ENCODE measurements around the gene MTR.

The MTR gene

GRCh38 chr1:236922190-236922589, 127.1 kb downstream of the MTR start:
- Histone ChIP-seq H4K20me1 (ENCODE audit: low read depth, low read length) (no peaks in the 10 kb centered on the region), H3F3A (ENCODE audit: insufficient read depth) (no peaks in the 10 kb centered on the region), H3K27me3 (ENCODE audit: low read length) (no peaks in the 10 kb centered on the region; the same call in 1 of the 2 replicates), H3K4me2 (ENCODE audit: low read depth, low read length, poor library complexity, severe bottlenecking) (no peak overlapping the region), H2AFZ (ENCODE audit: low read depth, low read length, severe bottlenecking) (no peak overlapping the region), H3K27ac (ENCODE audit: low read depth, low read length) (no peak overlapping the region), H3K9me2 (replicated peaks; ENCODE audit: insufficient read depth, low read length) (no peaks in the 10 kb centered on the region), H3K36me3 (ENCODE audit: low read length) (no peaks in the 10 kb centered on the region), H3K4me3 (ENCODE audit: insufficient read depth, low read length, poor library complexity, severe bottlenecking) (no peak overlapping the region), H3K9me3 (ENCODE audit: insufficient read depth, low read length) (no peaks in the 10 kb centered on the region), H3K9ac (ENCODE audit: low read length) (no peak overlapping the region), H3K79me2 (ENCODE audit: insufficient read depth, low read length) (no peaks in the 10 kb centered on the region)
- TF ChIP-seq CTCF (IDR thresholded peaks at IDR 0.05; ENCODE audit: insufficient read depth, low read length, poor library complexity, severe bottlenecking) (no peak), EZH2phosphoT487 (conservative IDR thresholded peaks at IDR 0.05; ENCODE audit: low read length) (no peak)

GRCh38 chr1:236925386-236925785, 130.3 kb downstream of the MTR start:
- Histone ChIP-seq H3K36me3 (ENCODE audit: low read length) (no peaks in the 10 kb centered on the region), H2AFZ (ENCODE audit: low read depth, low read length, severe bottlenecking) (no peak overlapping the region), H3K27ac (ENCODE audit: low read depth, low read length) (no peak overlapping the region), H3K27me3 (ENCODE audit: low read length) (no peaks in the 10 kb centered on the region; the same call in 1 of the 2 replicates), H3K4me3 (ENCODE audit: insufficient read depth, low read length, poor library complexity, severe bottlenecking) (no peak overlapping the region), H3K79me2 (ENCODE audit: insufficient read depth, low read length) (no peaks in the 10 kb centered on the region), H3K4me2 (ENCODE audit: low read depth, low read length, poor library complexity, severe bottlenecking) (no peak overlapping the region), H3K9me2 (replicated peaks; ENCODE audit: insufficient read depth, low read length) (no peaks in the 10 kb centered on the region), H3K9ac (ENCODE audit: low read length) (no peak overlapping the region), H3K9me3 (ENCODE audit: insufficient read depth, low read length) (no peaks in the 10 kb centered on the region), H3F3A (ENCODE audit: insufficient read depth) (no peaks in the 10 kb centered on the region), H4K20me1 (ENCODE audit: low read depth, low read length) (no peaks in the 10 kb centered on the region)
- TF ChIP-seq CTCF (IDR thresholded peaks at IDR 0.05; ENCODE audit: insufficient read depth, low read length, poor library complexity, severe bottlenecking) (no peak), EZH2phosphoT487 (conservative IDR thresholded peaks at IDR 0.05; ENCODE audit: low read length) (no peak)

DNA sequence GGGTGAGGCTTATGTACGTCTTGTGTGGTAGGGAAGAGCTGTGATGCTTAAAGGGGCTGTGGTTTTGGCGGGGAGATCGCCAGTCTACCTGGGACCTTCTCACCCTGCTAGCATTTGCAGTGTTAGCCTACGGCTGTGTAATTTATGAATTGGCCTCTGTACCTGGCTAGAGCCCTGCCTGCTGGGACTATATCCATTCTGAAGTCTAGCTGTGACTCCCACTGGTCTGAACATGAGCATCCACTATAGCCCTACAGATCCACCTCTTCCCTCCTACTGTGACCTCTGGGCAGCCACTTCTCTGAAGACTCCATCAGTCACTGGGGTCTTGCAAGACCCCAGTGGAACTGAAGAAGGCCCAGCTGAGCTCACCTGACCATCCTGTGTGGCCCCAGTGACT, 135.4 kb downstream of the MTR start:
- Histone ChIP-seq H3K27ac (ENCODE audit: low read depth, low read length) (no peak overlapping the region), H4K20me1 (ENCODE audit: low read depth, low read length) (no peaks in the 10 kb centered on the region), H3K4me2 (ENCODE audit: low read depth, low read length, poor library complexity, severe bottlenecking) (no peak overlapping the region), H3F3A (ENCODE audit: insufficient read depth) (no peaks in the 10 kb centered on the region), H3K9ac (ENCODE audit: low read length) (no peak overlapping the region), H3K4me3 (ENCODE audit: insufficient read depth, low read length, poor library complexity, severe bottlenecking) (no peak overlapping the region), H3K79me2 (ENCODE audit: insufficient read depth, low read length) (no peaks in the 10 kb centered on the region), H3K9me2 (replicated peaks; ENCODE audit: insufficient read depth, low read length) (no peaks in the 10 kb centered on the region), H3K27me3 (ENCODE audit: low read length) (no peaks in the 10 kb centered on the region), H3K36me3 (ENCODE audit: low read length) (no peaks in the 10 kb centered on the region), H2AFZ (ENCODE audit: low read depth, low read length, severe bottlenecking) (no peak overlapping the region), H3K9me3 (ENCODE audit: insufficient read depth, low read length) (no peaks in the 10 kb centered on the region)
- TF ChIP-seq CTCF (IDR thresholded peaks at IDR 0.05; ENCODE audit: insufficient read depth, low read length, poor library complexity, severe bottlenecking): no peak
- TF ChIP-seq EZH2phosphoT487 (conservative IDR thresholded peaks at IDR 0.05; ENCODE audit: low read length): no peak

Measured in SU-DHL-6 (cell line).